Activated CD8-positive, alpha-beta memory T cell treated with anti-CD3 and anti-CD28 coated beads for 4 hours (primary cell): Measurements from ENCODE around the gene TTC33.
"Not testable (repeated sequence)": the region's sequence is repeated elsewhere in the genome, so short reads cannot be mapped to it uniquely, and the experiment has no call there.

ENCODE experiments used
- DNase-seq, 2 donors: peaks; one replicate each; pipeline ENCODE4 v3.0.0-alpha.2; 2020; ENCODE audit warnings: low read depth in 2 of 2

Gene TTC33

GRCh38 chr5:40607202-40607601, 148.6 kb downstream of the TTC33 start:
- no peak for DNase-seq

- DNase-seq, result no peak
Measured at GRCh38 chr5:40606077-40606765, 149.5 kb downstream of the TTC33 start.

DNA sequence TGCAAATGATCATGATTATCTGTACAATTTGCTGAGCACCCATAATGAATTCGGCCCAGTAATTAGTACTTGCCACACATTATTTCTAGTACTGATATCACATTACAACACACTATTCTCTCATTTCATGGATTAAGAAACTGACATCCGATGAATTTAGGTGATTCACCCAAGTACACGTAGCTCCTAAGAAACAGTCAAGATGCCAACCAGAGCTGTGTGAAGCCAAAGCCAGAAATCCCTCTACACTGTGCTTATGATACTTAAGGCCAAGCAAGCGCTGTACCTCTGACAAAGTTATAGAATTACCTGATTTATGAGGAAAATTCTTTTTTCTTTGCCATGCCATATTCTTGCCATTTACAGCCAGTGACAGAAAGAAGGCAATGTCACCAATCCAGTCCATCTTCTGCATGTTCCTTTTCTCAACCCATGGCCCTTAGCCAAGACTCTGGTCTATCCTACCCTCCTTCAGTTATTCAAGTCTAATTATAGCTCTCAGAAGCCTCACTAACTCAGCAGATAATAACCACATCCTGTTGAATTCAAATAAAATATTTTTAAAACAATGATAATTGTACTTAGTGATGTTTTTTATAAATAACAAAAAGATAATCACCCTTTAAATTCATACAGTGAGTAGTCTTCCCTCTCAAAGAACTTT, 150.3 kb downstream of the TTC33 start:
- DNase-seq, result no peak

DNA sequence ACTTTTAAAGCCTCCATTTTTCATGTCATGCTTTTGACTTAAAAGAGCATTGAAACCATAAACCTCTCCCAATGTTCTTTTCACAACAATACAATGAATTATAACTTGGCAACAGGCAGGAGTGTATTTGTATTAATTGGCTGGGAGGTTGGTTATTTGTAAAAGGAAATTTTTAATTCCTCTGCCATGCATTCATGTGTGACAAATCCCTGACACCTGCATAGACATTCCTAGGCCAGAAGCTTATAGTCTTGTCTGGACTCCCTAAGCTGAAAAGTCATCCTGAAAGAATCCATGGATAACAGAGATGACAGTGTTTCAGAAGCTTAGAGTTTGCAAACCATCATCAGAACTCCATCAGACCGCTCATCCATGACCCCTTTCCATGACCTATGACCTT, 152.4 kb downstream of the TTC33 start:
- DNase-seq, result no peak

- no peak for DNase-seq
Measured at GRCh38 chr5:40601198-40601868, 154.4 kb downstream of the TTC33 start.

- no peak for DNase-seq
Measured at GRCh38 chr5:40600383-40600782, 155.4 kb downstream of the TTC33 start.

DNA sequence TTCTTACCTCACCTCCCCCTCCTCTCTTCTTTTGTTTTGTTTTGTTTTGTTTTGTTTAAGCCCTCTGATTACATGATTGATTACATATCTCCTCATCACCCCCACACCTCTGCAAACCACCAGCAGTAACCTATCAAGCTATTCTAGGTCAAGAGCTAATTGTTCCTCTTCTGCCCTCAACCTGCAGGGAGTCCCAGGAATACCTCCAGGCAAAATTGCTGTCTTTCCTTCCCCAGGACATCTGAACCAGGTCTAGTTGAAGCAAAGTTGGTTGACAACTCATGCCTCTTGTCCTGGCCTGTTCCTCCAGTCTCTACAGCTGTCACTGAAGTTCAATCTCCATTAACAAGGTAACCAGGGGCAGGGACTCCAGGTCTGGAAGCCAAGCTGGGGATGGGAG, 156.1 kb downstream of the TTC33 start:
- DNase-seq, result no peak

- no peak for DNase-seq
Measured at GRCh38 chr5:40594811-40595210, 160.9 kb downstream of the TTC33 start.

GRCh38 chr5:40591727-40592396, 163.9 kb downstream of the TTC33 start:
- not testable (repeated sequence) for DNase-seq

DNA sequence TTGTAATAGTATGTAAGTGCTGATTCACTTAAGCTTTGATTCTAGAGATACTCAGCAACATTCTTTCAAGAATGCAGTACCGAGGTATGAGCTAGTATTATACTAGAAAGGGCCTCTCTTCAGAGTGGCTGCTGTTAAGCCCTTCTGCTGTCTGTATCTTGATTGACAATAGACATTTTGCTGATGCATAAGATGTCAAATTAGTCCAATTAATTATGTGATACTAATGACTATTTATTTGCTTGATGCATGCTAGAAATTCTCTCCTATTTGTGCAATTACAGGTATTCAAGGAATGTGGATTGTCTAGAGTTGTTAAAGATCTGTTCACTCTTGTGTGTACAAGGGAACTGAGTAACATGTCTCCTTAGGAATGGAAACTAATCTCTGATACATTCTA, 168.4 kb downstream of the TTC33 start:
- DNase-seq, result no peak

- no peak for DNase-seq
Measured at GRCh38 chr5:40585537-40586267, 170.1 kb downstream of the TTC33 start.

DNA sequence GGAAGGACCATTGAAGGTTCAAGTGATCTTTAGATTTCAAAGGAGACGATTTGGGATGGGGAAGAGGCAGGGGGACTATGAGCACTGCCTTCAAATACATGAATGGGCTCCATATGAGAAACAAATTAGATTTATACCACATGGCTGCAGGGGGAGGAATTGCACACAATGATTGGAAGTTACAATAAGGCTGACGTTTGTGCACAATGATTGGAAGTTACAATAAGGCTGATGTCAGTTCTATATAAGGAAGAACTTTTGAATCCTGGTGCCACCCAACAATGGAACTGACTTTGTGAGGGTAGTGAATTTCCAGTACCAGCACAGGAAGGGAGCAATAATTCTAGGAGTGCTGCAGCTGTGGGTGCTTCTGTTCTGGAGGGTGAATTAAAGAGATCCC, 171.7 kb downstream of the TTC33 start:
- no peak for DNase-seq

GRCh38 chr5:40578501-40579451, 177.0 kb downstream of the TTC33 start:
- DNase-seq, result no peak

GRCh38 chr5:40577718-40578117, 178.0 kb downstream of the TTC33 start:
- no peak for DNase-seq

- DNase-seq, result no peak
Measured at GRCh38 chr5:40575921-40576320, 179.8 kb downstream of the TTC33 start.

GRCh38 chr5:40575411-40575810, 180.3 kb downstream of the TTC33 start:
- DNase-seq, result no peak

DNA sequence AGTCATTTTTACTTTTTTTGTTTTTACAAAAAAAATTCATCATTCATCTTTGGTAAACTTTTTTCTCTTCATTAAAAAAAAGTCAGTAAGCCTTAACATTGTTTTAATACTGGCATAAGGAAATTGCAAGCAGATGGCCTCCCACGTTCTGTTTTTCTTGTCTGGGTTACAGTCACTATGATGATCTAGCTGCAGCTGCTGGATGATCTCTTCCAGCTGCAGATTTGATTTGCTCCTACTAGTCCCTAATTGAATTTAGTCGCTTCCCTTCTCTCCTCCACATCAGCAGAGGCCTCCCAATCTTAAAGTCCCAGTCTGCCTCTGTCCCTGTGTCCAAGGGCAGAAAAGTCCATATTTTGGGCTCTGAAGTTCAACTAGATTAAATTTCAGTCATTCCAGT, 182.8 kb downstream of the TTC33 start:
- no peak for DNase-seq

DNA sequence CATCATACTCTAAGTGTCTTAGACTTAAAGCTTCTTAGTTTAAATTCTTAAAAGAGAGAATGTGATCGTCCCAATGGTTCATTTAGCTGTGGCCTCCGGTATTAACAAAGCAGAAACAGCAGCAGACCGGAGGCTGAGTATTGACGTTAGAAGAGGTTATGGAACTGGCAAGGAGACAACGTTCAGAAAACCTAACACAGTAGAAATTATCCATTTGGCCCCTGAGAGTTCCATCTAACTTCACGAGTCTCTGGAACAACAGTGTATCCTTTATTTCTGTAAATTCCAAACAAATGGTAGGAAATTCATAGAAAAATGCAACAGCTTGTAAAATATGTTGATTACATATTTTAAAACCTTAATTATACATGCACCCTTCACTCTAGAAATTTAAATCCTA, 183.4 kb downstream of the TTC33 start:
- no peak for DNase-seq

DNA sequence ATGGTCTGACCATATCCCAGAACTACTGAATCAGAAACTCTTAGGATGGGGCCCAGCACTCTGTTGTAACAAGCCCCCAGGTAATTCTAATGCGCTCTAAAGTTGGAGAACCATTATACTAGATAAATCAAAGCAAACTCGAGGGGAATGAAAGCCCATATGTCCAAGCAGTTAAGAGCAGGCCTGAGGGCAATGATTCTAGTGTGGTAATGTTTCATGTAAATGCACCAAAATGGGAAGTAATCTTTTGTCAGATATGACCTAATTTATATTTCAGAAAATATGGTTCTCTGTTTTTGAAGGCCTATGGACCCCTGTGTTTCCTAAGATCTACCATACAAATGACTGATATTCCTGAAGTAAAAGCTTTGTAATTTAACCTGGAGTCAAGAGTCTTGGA, 184.0 kb downstream of the TTC33 start:
- DNase-seq, result no peak

DNA sequence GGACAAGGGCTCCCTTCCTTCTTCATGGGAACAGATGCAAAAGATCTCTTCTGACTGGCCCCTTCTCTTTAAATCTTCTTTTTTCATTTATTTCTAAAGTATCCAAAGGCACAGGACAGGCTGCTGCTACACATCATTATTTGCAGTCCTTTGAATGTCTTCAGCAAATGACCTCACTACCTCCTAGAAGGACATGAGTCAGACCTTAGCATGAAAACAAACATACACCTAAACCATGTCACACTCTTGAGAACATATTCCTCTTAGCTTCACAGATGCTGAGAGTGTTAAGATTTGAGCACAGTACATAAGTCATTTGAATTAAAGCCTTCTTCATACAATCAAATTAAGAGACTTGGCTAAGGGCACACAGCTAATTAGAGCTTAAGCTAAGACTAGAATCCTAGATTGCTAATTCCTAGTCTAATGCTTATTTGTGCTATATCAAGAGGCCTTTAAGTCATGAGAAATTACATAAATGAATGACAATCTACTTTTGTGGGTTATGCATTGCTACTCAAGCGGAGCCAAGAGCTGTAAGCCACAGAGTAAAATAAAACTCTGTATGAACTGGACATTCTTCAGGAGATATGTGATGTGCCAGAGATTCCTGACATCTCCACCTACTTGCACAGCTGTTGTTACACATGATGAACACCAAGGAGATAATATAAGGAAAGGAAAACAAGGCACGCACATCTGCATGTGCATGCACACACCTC, 185.2 kb downstream of the TTC33 start:
- no peak for DNase-seq
